Esophagus squamous epithelium (tissue), 4 donors: ENCODE results near the gene RPTOR.

ENCODE experiments used
- CTCF ChIP-seq, 6 experiments: fragments of 450-650 bp in 4 of 6; fragments of 200-600 bp in 2 of 6; sonication (generic) in 2 of 6; IDR thresholded peaks; one replicate each; pipeline ENCODE4 v1.5.1; 2016 to 2019; ENCODE audit warnings: antibody characterized with exemption in 6 of 6, mild to moderate bottlenecking in 4 of 6, moderate library complexity in 4 of 6
- POLR2A ChIP-seq, 4 donors: fragments of 450-650 bp; IDR thresholded peaks; one replicate each; pipeline ENCODE4 v1.6.1; 2017; ENCODE audit warnings: antibody characterized with exemption in 4 of 4, mild to moderate bottlenecking in 4 of 4, moderate library complexity in 3 of 4

- no peak for TF ChIP-seq POLR2A (IDR thresholded peaks at IDR 0.05)
- TF ChIP-seq CTCF (IDR thresholded peaks at IDR 0.05), result no peak
Measured at GRCh38 chr17:80693511-80693910, 148.9 kb downstream of the RPTOR start.
